Activated T-cell treated with anti-CD3 and anti-CD28 coated beads, Interleukin-2, amount 50 U/mL, for 72 hours (primary cell): ENCODE results near the gene NT5DC4. TPM values are rescaled to one million over a fixed set of nuclear protein-coding genes. Genes with fewer than 3 reads are reported as not detected.

Source experiments
- ATAC-seq, 2 donors: fragments of 150-1000 bp; cut with Tn5 transposase; replicated peaks in 1 of 2; 2 replicates each; pipeline ENCODE4 v1.10.0; 2021; ENCODE audit warnings: moderate library complexity in 2 of 2, mild to moderate bottlenecking in 1 of 2
- DNase-seq, 2 donors: peaks; one replicate each; pipeline ENCODE4 v3.0.0; 2021 to 2022; ENCODE audit warnings: mixed read lengths in 1 of 2
- H3K27ac Mint-ChIP-seq: one replicate; pipeline ENCODE4 v1.8.0; 2022; ENCODE audit warnings: mild to moderate bottlenecking, moderate library complexity, mixed read lengths
- H3K27me3 Mint-ChIP-seq: one replicate; pipeline ENCODE4 v1.8.0; 2022; ENCODE audit warnings: low read depth, mixed read lengths
- H3K36me3 Mint-ChIP-seq, 2 donors: one replicate each; pipeline ENCODE4 v1.8.0; 2022; ENCODE audit warnings: mixed read lengths in 2 of 2, mild to moderate bottlenecking in 1 of 2; ENCODE audit not compliant: insufficient read depth in 2 of 2
- H3K4me1 Mint-ChIP-seq: one replicate; pipeline ENCODE4 v1.8.0; 2022; ENCODE audit warnings: low read depth, mixed read lengths
- H3K4me3 Mint-ChIP-seq, 2 donors: one replicate each; pipeline ENCODE4 v1.8.0; 2022; ENCODE audit warnings: mild to moderate bottlenecking in 2 of 2, mixed read lengths in 2 of 2, moderate library complexity in 2 of 2
- H3K9me3 Mint-ChIP-seq, 2 donors: one replicate each; pipeline ENCODE4 v1.8.0; 2022; ENCODE audit warnings: mixed read lengths in 2 of 2
- total RNA-seq, 2 donors: library from RNA; stranded (reverse); gene quantifications; one replicate each; pipeline ENCODE4 v1.2.3, GENCODE V29; 2022

Gene NT5DC4
- total RNA-seq, 2 donors from 2014 or later, result 1.2 TPM; not detected in 1

DNA sequence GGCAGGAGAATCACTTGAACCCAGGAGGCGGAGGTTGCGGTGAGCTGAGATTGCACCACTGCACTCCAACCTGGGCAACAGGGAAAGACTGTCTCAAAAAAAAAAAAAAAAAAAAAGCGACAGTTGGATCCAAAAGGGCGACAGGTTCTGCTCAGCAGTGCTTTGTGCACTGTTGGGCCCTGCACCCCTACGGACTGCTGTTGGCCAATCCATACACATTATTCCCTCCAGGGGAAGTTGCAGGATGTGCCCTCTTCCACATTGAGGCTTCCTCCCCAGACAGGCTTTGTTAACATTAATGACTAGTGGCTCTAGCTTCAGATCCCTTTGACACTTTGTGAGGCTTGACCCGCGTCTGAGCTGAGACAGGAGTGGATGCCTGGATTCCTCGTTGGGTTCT, 9.4 kb downstream of the NT5DC4 start:
- H3K27ac Mint-ChIP-seq, result no peak overlapping the region
- no peaks in the 10 kb centered on the region for H3K27me3 Mint-ChIP-seq
- no peaks in the 10 kb centered on the region for H3K9me3 Mint-ChIP-seq
- no peak for DNase-seq
- no peaks in the 10 kb centered on the region for H3K36me3 Mint-ChIP-seq
- no peak overlapping the region for H3K4me3 Mint-ChIP-seq
- no peak for ATAC-seq
- peaks cover 8% of the 10 kb centered on the region for H3K4me1 Mint-ChIP-seq

DNA sequence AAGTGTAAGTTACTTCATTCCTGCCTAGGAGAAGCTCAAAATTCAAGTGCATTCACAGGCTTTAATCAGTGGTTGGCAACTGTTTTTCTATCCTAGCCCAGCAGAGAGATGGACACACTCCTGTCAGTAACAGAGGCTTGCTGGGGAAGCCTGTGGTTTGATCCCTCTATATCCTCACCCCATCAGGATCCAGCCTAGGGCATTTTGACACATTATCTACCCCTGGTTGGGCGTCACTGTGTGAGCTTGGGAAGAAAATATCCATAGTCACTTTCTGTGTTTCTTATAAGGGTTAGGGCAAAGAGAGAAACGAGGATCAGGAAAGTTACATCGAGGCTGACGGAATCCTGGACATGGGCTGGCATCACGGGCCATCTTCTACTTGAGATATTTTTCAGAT, 10.0 kb downstream of the NT5DC4 start:
- Mint-ChIP-seq H3K9me3 (no peaks in the 10 kb centered on the region), H3K27ac (no peak overlapping the region), H3K4me3 (no peak overlapping the region), H3K4me1 (peaks cover 8% of the 10 kb centered on the region), H3K36me3 (no peaks in the 10 kb centered on the region), H3K27me3 (no peaks in the 10 kb centered on the region)
- DNase-seq (no peak), ATAC-seq (no peak)

GRCh38 chr2:112731479-112731878, 10.7 kb downstream of the NT5DC4 start:
- no peaks in the 10 kb centered on the region for H3K9me3 Mint-ChIP-seq
- no peak overlapping the region for H3K4me3 Mint-ChIP-seq
- H3K4me1 Mint-ChIP-seq, result peaks cover 6% of the 10 kb centered on the region
- no peaks in the 10 kb centered on the region for H3K27me3 Mint-ChIP-seq
- peak overlapping the region; percentile 40 for H3K27ac Mint-ChIP-seq
- DNase-seq, result no peak
- peak in 1 of 2 donors; percentile 55 for ATAC-seq
- H3K36me3 Mint-ChIP-seq, result peaks cover 0 to under 1% of the 10 kb centered on the region in 2 donors

DNA sequence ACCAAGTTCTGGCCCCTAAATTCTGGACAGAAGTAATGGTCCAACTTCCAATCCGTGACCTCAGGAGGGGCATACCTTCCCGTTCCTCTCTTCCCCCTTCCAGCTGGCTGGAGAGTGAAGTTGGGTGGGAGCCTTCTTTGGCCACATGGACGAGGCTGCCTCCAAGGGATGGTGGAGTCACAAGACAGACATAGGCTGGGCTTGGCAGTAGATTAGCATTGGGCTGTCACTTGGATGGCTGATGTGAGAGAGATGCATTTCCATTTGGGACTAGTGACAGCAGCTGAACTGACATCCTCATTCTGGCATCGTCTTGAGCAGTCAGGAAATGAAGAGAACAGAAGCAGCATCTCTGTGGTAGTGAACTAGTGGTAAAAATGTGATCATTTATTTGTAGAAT, 12.6 kb downstream of the NT5DC4 start:
- no peaks in the 10 kb centered on the region for H3K9me3 Mint-ChIP-seq
- no peak for DNase-seq
- H3K27ac Mint-ChIP-seq, result no peak overlapping the region
- H3K4me3 Mint-ChIP-seq, result no peak overlapping the region
- H3K36me3 Mint-ChIP-seq, result peaks cover 0 to 10% of the 10 kb centered on the region in 2 donors
- ATAC-seq, result no peak
- peaks cover 10% of the 10 kb centered on the region for H3K4me1 Mint-ChIP-seq
- no peaks in the 10 kb centered on the region for H3K27me3 Mint-ChIP-seq

DNA sequence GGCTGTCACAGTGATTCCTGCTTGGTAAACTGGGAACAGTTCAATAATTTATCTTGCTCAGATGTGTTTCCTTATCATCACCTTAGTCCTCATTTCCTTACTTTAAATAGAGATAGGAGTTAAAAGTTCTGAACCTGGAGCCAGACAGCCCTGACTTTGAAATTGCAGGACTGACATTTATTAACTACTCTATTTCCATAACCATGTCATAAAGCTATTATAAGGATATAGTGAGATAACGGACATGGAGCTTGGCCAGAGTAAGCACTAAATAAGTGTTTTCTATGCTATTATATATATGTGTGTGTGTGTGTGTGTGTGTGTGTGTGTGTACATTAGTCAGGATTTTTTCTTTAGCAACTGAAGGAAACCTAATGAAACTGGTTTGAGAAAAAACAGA, 13.1 kb downstream of the NT5DC4 start:
- H3K27ac Mint-ChIP-seq, result no peak overlapping the region
- ATAC-seq, result no peak

DNA sequence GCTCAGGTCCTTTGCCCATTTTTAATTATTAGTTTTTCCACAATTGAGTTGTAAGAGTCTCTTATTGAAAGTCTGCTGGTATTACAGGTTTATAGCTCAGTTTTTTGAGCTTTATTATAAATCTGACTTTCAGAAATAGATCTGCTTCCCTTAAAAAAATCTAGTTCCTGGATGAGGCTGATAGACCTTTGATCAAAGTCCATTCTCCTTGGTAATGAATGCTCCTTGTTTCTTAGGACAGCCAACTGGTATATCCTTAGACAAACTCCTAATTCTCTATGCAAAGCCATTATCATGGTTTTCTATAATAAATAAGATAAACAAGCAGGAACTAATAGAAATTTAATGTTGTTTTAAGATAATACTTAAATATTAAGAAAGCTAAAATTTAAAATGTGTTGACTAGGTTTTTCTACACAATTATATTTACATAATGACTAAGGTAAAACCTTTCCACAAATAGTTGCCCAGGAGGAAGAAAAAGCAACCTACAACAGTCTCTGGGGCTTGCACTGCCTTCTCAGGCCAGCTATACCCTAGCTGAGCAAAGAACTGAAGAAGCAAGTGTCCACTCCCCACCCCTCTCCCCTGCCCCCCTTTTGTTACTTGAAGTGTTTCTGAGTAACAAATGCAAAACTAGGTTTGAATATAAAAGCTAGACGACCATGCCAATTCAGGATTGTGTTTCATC, 16.9 kb downstream of the NT5DC4 start:
- H3K27me3 Mint-ChIP-seq, result no peaks in the 10 kb centered on the region
- peaks cover 10% of the 10 kb centered on the region for H3K4me1 Mint-ChIP-seq
- DNase-seq (no peak), ATAC-seq (no peak)
- H3K9me3 Mint-ChIP-seq, result no peaks in the 10 kb centered on the region
- H3K4me3 Mint-ChIP-seq, result no peak overlapping the region
- H3K27ac Mint-ChIP-seq, result no peak overlapping the region
- H3K36me3 Mint-ChIP-seq, result peaks cover 6 to 32% of the 10 kb centered on the region in 2 donors

More for the DNA sequence above, 13.1 kb downstream of the NT5DC4 start:
- Mint-ChIP-seq H3K4me1 (peaks cover 10% of the 10 kb centered on the region), H3K36me3 (peaks cover 0 to 13% of the 10 kb centered on the region in 2 donors), H3K4me3 (no peak overlapping the region), H3K9me3 (no peaks in the 10 kb centered on the region), H3K27me3 (no peaks in the 10 kb centered on the region)
- DNase-seq, result no peak

DNA sequence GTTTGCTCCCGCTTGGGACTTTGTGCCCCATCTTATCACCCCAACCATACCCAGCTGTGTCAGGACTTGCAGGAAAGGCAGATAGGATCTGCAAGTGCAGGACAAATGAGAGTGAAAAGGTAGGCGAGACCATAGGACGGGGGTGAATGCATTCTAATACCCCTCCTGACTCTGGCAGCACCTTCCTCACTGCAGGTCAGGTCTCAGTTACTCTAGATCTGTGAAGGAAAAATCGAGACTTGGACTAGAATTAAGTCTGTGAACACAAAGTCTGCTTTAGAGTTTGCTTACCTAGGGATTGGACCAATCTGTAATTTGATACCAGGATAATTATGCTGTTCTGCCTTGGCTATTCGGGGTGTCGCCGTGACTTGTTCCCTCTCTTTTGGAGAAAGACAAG, 19.7 kb downstream of the NT5DC4 start:
- ATAC-seq (no peak), DNase-seq (no peak)
- H3K4me3 Mint-ChIP-seq, result no peak overlapping the region
- H3K36me3 Mint-ChIP-seq, result peaks cover 9 to 45% of the 10 kb centered on the region in 2 donors
- no peak overlapping the region for H3K27ac Mint-ChIP-seq
- no peaks in the 10 kb centered on the region for H3K27me3 Mint-ChIP-seq
- no peaks in the 10 kb centered on the region for H3K9me3 Mint-ChIP-seq
- peaks cover 10% of the 10 kb centered on the region for H3K4me1 Mint-ChIP-seq

- Mint-ChIP-seq H3K4me1 (peaks cover 24% of the 10 kb centered on the region), H3K36me3 (peaks cover 16 to 37% of the 10 kb centered on the region in 2 donors), H3K9me3 (peaks cover 0 to 2% of the 10 kb centered on the region in 2 donors), H3K27ac (peak overlapping the region; percentile 26), H3K27me3 (no peaks in the 10 kb centered on the region), H3K4me3 (peak overlapping the region; percentile 40 to 54)
- ATAC-seq, result peak; percentile 82 to 87
- peak; percentile 86 for DNase-seq
These were observed 29.1 kb downstream of the NT5DC4 start for GRCh38 chr2:112749755-112750559.

- Mint-ChIP-seq H3K4me3 (peak overlapping the region in 1 of 2 donors; percentile 54), H3K36me3 (peaks cover 18 to 40% of the 10 kb centered on the region in 2 donors), H3K4me1 (peaks cover 25% of the 10 kb centered on the region), H3K27me3 (no peaks in the 10 kb centered on the region), H3K9me3 (peaks cover 0 to 2% of the 10 kb centered on the region in 2 donors), H3K27ac (peak overlapping the region; percentile 12)
- DNase-seq, result no peak
- ATAC-seq, result peak; percentile 33 to 48
These were observed 29.7 kb downstream of the NT5DC4 start for GRCh38 chr2:112750560-112750843.

GRCh38 chr2:112751451-112752197, 30.8 kb downstream of the NT5DC4 start:
- Mint-ChIP-seq H3K4me1 (peaks cover 25% of the 10 kb centered on the region), H3K4me3 (no peak overlapping the region), H3K9me3 (peaks cover 0 to 2% of the 10 kb centered on the region in 2 donors), H3K27ac (no peak overlapping the region), H3K27me3 (no peaks in the 10 kb centered on the region), H3K36me3 (peaks cover 17 to 40% of the 10 kb centered on the region in 2 donors)
- DNase-seq (no peak), ATAC-seq (no peak)

DNA sequence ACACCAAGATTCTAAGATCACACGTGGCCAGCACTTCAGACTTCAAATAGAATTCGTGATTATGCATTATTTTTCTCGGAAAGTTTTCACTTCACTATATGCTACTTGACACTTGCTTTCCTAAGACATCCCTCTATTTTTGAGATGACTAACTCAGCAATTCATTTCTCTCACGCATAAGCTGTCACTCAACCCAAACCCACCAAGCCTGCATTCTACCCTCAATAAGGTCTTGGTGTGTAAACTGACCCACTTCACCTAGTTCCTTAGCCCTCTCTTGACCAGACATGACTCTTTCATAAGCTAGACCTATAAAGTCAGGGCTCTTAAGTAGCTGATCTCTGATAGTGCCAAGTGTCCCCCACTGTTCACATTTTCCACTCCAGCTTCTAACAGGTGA, 31.8 kb downstream of the NT5DC4 start:
- H3K27me3 Mint-ChIP-seq, result no peaks in the 10 kb centered on the region
- ATAC-seq (no peak), DNase-seq (no peak)
- peaks cover 0 to 2% of the 10 kb centered on the region in 2 donors for H3K9me3 Mint-ChIP-seq
- no peak overlapping the region for H3K27ac Mint-ChIP-seq
- peaks cover 17 to 42% of the 10 kb centered on the region in 2 donors for H3K36me3 Mint-ChIP-seq
- H3K4me1 Mint-ChIP-seq, result peaks cover 26% of the 10 kb centered on the region
- H3K4me3 Mint-ChIP-seq, result no peak overlapping the region

GRCh38 chr2:112754564-112754963, 33.7 kb downstream of the NT5DC4 start:
- no peak overlapping the region for H3K4me3 Mint-ChIP-seq
- no peak for DNase-seq
- peaks cover 28 to 51% of the 10 kb centered on the region in 2 donors for H3K36me3 Mint-ChIP-seq

GRCh38 chr2:112755444-112755843, 34.6 kb downstream of the NT5DC4 start:
- H3K36me3 Mint-ChIP-seq, result peaks cover 24 to 49% of the 10 kb centered on the region in 2 donors
- peaks cover 18% of the 10 kb centered on the region for H3K4me1 Mint-ChIP-seq

More at GRCh38 chr2:112754564-112754963, 33.7 kb downstream of the NT5DC4 start:
- Mint-ChIP-seq H3K4me1 (peaks cover 27% of the 10 kb centered on the region), H3K27me3 (no peaks in the 10 kb centered on the region), H3K27ac (no peak overlapping the region), H3K9me3 (peaks cover 0 to 2% of the 10 kb centered on the region in 2 donors)
- no peak for ATAC-seq

More at GRCh38 chr2:112755444-112755843, 34.6 kb downstream of the NT5DC4 start:
- no peak for ATAC-seq
- no peak overlapping the region for H3K4me3 Mint-ChIP-seq
- H3K27ac Mint-ChIP-seq, result no peak overlapping the region
- no peaks in the 10 kb centered on the region for H3K27me3 Mint-ChIP-seq
- no peak for DNase-seq
- H3K9me3 Mint-ChIP-seq, result peaks cover 0 to 2% of the 10 kb centered on the region in 2 donors
